Measurements from ENCODE around the gene LOC101059915.
"Not testable (repeated sequence)": the region's sequence is repeated elsewhere in the genome, so short reads cannot be mapped to it uniquely, and the experiment has no call there.

The LOC101059915 gene

DNA sequence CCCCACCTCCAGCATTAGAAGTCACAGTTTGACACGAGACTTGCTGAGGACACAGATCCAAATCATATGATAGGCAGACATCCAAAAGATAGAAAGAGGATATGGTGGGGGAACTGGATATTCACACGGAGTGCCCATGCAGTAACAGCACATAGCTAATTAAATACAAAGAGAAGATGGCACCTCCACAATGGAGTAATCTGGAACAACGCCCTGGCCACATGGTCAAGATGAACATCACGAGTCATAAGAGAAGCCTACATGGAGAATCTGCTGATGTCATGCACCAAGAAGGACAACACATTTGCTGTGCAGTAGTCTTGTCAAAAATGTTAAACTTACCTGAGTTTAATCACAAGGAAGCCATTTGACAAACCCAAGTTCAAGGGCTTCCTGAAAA lies 10.1 kb upstream of the LOC101059915 start:
- H3K4me3 ChIP-seq (ENCODE audit: low read depth, low read length): no peak overlapping the region
- TF ChIP-seq, protein P1, sequence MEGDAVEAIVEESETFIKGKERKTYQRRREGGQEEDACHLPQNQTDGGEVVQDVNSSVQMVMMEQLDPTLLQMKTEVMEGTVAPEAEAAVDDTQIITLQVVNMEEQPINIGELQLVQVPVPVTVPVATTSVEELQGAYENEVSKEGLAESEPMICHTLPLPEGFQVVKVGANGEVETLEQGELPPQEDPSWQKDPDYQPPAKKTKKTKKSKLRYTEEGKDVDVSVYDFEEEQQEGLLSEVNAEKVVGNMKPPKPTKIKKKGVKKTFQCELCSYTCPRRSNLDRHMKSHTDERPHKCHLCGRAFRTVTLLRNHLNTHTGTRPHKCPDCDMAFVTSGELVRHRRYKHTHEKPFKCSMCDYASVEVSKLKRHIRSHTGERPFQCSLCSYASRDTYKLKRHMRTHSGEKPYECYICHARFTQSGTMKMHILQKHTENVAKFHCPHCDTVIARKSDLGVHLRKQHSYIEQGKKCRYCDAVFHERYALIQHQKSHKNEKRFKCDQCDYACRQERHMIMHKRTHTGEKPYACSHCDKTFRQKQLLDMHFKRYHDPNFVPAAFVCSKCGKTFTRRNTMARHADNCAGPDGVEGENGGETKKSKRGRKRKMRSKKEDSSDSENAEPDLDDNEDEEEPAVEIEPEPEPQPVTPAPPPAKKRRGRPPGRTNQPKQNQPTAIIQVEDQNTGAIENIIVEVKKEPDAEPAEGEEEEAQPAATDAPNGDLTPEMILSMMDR (conservative IDR thresholded peaks at IDR 0.05; ENCODE audit: low read depth, low read length): no peak
- DNase-seq (ENCODE audit: low read depth): no peak

DNA sequence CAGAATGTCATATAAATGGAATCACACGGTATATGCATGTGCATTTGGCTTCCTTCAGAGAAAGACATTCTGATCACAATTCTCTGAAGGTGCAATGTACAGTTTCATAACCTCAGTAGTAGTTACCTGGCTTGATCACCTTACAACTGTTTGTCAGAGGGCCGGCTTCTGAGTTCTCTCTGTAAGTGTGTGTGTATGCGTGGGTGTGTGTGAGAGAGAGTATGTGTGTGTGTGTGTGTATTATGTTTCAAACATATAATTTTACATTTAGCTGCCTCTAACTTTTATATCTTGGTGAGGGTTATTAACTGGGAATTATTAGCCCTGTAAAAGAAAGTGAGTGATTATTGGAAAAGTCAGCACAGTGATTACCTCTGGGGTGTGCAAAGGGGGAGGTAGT lies 8.0 kb upstream of the LOC101059915 start:
- H3K4me3 ChIP-seq (ENCODE audit: low read depth, low read length): no peak overlapping the region
- no peak for DNase-seq (ENCODE audit: low read depth)
- TF ChIP-seq, protein P1 (conservative IDR thresholded peaks at IDR 0.05; ENCODE audit: low read depth, low read length): no peak

GRCh38 chrX:71659959-71660358 lies 7.4 kb upstream of the LOC101059915 start:
- no peak for DNase-seq (ENCODE audit: low read depth)
- no peak overlapping the region for H3K4me3 ChIP-seq (ENCODE audit: low read depth, low read length)
- TF ChIP-seq, protein P1 (conservative IDR thresholded peaks at IDR 0.05; ENCODE audit: low read depth, low read length): no peak

DNA sequence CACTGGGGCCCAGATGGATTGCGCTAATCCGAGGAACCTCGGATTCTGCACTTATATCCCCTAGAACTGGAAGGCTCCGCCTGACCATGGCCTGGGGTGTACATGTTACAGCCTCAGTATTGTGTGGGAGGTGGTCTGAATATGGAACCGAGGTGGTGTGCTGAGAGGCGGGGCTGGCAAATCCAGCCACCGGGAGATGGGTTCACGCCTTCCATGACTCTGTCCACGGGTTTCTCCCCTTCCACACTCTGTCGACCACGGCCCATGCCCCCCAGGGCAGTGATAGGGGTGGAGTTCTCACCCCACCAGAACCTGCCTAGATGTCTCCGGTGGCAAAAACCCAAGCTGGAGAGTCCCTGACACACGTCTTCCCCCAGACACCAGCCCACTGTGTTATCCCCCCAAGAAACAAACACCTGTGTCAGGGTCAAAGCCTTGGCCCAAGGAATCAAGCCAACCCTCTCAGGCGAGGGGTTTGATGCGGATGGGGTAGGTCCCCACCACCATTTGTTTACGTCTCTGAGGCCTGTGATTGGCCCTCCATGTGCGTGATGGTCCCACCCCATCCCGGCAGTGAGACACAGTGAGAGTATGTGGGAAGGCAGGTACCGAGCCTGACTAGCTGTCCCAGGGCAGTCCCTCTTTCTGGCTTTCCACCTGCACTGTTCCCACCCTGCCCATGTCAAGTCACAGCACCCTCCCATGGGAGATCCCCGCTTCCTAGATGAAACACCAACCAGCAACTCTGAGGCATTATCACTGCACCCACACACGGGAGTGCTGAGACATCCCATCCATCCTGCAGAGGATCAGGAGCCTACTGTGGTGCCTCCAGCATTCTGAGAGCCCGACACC lies 6.6 kb upstream of the LOC101059915 start:
- TF ChIP-seq, protein P1 (conservative IDR thresholded peaks at IDR 0.05; ENCODE audit: low read depth, low read length): no peak
- DNase-seq (ENCODE audit: low read depth): no peak
- H3K4me3 ChIP-seq (ENCODE audit: low read depth, low read length): no peak overlapping the region

DNA sequence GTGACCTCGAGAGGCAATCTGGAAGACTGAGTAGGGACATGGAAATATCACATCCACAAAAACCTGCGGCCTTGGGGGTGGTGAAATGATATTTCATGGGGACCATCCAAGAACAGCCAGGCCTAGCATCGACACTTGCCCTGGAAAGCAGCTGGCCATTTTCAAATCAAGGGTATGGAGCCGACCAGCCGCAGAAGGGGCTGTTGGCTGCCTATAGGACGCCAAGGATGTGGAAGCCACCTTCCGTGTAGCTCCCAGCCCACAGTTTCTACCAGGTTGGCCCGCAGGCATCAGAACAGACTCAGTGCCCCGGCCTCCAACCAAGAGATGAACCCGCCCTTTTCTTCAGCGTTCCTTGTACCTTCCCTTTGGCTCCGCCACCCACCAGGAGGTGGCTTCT lies 5.4 kb upstream of the LOC101059915 start:
- no peak for DNase-seq (ENCODE audit: low read depth)
- TF ChIP-seq, protein P1 (conservative IDR thresholded peaks at IDR 0.05; ENCODE audit: low read depth, low read length): no peak
- H3K4me3 ChIP-seq (ENCODE audit: low read depth, low read length): no peak overlapping the region

DNA sequence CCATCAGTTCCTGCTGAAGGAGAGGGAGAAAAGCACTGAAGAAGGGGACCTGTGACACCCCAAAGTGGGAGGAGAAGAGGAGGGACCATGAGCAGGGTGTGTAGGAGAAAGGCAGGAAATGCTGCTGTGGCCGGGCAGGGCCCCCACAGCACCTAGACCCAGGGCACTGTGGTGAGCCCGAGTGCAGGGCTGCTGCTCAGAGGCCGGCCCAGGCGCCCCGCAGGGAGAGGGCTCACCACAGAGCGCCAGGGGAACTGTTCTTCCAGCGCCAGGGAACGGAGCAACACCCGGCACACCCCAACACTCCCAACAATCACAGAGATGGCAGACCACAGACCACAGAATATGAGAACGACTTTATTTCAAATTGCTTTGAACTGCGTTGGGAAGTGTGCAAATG lies 4.7 kb upstream of the LOC101059915 start:
- not testable (repeated sequence) for DNase-seq (ENCODE audit: low read depth); H3K4me3 ChIP-seq (ENCODE audit: low read depth, low read length)

DNA sequence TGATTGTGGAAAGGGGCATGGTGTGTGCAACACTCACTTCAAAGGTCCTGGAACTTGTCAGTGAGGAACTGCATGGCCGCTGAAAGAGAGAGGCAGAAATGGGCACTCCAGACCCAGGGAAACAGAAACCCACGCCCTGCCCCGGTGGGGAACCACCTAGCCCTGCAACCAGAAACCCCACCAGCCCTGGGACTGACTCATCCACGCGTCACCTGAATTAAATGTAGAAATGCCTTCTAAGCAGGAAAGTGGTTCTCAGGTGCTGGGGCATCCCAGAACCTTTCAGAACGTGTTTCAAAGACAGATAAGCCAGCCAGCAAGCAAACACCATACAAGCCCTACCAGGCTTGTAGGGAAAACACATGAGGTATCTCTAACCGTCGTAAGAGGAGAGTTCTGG lies 4.1 kb upstream of the LOC101059915 start:
- not testable (repeated sequence) for H3K4me3 ChIP-seq (ENCODE audit: low read depth, low read length); DNase-seq (ENCODE audit: low read depth)

- not testable (repeated sequence) for H3K4me3 ChIP-seq (ENCODE audit: low read depth, low read length); DNase-seq (ENCODE audit: low read depth)
- TF ChIP-seq, protein P1 (conservative IDR thresholded peaks at IDR 0.05; ENCODE audit: low read depth, low read length): peak; percentile 35
Measured at GRCh38 chrX:71664202-71664601, 3.1 kb upstream of the LOC101059915 start.

Measured in epithelial cell of proximal tubule (primary cell).